ENCODE measurements around the gene AJAP1.

AJAP1 gene

DNA sequence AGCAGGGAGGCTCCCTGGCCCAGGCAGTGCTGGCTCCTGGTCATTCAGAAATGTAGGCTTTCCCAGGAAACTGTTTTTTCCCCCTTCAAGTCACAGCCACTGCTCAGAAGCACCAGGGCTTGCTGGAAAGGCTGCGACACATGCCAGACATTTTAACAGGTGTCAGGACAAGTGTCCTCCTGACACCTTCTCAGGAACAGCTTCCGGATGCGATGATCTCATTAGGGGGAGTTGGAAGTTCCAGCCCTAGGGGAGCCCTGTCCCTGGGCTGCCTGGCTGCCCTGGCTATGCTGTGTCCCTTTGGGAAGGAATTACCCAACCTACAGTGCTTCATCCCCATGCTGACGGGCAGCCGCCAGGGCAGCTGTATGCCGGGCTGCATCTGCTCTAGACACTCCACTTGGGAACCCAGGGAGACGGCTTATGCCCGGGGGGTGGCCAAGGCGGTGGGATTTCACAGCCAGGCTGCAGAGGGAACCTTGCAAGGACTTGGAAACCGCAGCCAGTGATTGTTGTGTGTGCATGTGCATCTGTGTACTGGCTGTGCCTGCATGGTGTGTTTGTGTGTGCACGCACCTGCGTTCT lies 41.8 kb downstream of the AJAP1 start:
- H2AFZ ChIP-seq (ENCODE audit: low read depth, low read length), result no peak overlapping the region
- peaks cover 4% of the 10 kb centered on the region for H3K27me3 ChIP-seq (ENCODE audit: insufficient read depth, low read length)
- H3K9me3 ChIP-seq (ENCODE audit: low read length), result no peaks in the 10 kb centered on the region
- no peak overlapping the region for H3K4me3 ChIP-seq (ENCODE audit: low read length)
- H3K4me1 ChIP-seq (ENCODE audit: insufficient read depth, low read length), result no peaks in the 10 kb centered on the region
- H3K36me3 ChIP-seq (ENCODE audit: insufficient read depth, low read length), result no peaks in the 10 kb centered on the region

DNA sequence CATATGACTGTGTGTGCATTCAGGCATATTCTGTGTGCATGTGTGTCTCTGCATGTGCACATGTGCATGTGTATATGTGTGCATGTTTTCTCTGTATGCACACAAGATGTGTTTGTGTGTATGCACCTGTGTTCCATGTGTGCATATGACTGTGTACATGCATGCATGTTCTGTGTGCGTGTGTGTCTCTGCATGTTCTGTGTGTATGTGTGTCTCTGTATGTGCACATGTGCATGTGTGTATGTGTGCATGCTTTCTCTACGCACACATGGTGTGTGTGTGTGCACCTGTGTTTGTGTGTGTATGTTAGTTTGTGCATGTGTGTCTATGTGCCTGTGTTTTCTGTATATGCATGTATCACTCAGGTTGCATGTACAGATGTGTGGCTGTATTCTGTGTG lies 42.3 kb downstream of the AJAP1 start:
- Histone ChIP-seq H3K36me3 (ENCODE audit: insufficient read depth, low read length) (no peaks in the 10 kb centered on the region), H3K4me1 (ENCODE audit: insufficient read depth, low read length) (no peaks in the 10 kb centered on the region), H2AFZ (ENCODE audit: low read depth, low read length) (no peak overlapping the region), H3K4me3 (ENCODE audit: low read length) (no peak overlapping the region), H3K27me3 (ENCODE audit: insufficient read depth, low read length) (peaks cover 4% of the 10 kb centered on the region), H3K9me3 (ENCODE audit: low read length) (no peaks in the 10 kb centered on the region)

DNA sequence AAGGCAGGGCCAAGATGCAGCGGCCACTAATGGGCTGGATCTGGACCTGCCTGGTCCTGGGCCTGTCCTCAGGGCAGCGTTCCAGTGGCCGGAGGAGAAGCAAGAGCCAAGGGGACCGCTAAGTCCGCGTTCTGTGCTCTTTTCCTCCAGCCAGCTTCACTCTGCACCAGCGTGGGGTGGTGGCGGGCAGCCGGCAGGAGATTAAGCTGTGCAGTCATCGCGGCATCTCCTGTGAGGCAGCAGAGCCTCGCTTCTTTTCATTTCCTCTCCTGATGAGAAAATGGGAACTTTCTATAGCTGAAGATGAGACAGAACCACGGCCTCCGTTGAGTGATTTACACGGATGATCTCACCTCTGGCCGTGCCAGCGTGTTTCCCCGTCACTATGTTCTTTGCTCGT lies 43.4 kb downstream of the AJAP1 start:
- no peak overlapping the region for H2AFZ ChIP-seq (ENCODE audit: low read depth, low read length)
- peaks cover 4% of the 10 kb centered on the region for H3K27me3 ChIP-seq (ENCODE audit: insufficient read depth, low read length)
- H3K9me3 ChIP-seq (ENCODE audit: low read length), result no peaks in the 10 kb centered on the region
- H3K4me3 ChIP-seq (ENCODE audit: low read length), result no peak overlapping the region
- no peaks in the 10 kb centered on the region for H3K4me1 ChIP-seq (ENCODE audit: insufficient read depth, low read length)
- no peaks in the 10 kb centered on the region for H3K36me3 ChIP-seq (ENCODE audit: insufficient read depth, low read length)

DNA sequence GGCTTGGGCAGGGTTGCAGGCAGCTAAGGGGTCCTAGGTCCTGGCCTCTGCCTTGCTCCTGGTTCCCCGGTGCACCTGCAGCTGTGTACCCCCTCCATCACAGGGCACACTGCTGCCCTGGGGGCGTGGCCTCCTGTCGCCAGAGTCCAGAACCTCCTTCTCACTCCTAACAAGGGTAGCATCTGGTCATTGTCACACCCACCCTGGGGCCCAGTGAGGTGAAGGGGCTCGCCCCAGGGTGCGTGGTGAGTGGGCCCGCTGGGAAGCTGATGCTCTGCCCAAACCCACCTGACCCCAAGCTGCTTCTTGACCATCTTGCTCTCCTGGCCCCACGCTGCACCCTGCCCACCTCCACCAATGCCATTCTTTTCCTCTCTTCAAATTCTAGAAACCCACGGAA lies 44.5 kb downstream of the AJAP1 start:
- Histone ChIP-seq H2AFZ (ENCODE audit: low read depth, low read length) (no peak overlapping the region), H3K4me1 (ENCODE audit: insufficient read depth, low read length) (no peaks in the 10 kb centered on the region)

DNA sequence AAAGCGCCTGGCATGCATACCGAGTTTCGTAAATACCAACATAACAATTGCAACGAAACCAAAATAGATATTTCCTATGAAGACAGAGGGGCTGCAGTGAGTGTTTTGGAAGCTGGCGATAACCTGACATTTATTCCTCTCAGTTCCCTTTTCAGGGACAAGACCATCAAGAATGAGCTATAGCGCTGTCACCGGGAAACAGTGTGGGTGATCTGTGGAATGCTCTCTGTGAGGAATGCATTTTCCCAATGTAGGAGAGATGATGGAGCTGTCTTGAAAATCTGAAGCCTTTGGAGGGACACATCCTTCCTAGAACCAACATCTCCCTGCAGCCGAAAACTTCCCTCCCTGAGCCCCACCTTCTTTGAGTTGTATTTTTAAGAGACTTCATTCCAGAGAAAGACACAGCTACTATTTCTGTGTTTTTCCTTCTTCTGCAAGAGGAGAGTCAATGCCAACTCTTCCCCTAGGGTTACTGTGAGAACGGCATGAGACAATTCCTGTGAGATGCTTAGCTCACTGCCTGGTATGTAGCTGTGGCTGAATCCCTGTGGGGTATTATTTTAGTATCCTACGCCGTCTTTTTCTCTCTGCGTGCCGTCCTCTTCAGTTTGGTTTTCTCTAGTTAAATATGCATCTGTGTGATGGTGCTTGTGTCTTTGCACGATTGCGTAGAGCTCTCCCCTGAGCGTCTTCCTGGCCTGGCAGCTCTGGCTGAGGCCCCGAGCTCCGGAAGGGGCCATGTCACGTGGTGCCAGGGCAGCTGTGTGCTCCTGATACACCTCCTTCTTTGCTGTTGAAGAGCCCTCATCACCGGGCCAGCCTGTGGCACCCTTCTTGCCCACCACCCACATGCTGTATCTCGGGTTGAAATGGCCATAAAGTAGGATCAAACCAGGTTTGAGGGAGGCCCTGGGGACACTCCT lies 45.2 kb downstream of the AJAP1 start:
- Histone ChIP-seq H3K4me1 (ENCODE audit: insufficient read depth, low read length) (no peaks in the 10 kb centered on the region), H3K36me3 (ENCODE audit: insufficient read depth, low read length) (no peaks in the 10 kb centered on the region), H3K9me3 (ENCODE audit: low read length) (no peaks in the 10 kb centered on the region)

More for the DNA sequence above, 44.5 kb downstream of the AJAP1 start:
- H3K4me3 ChIP-seq (ENCODE audit: low read length), result no peak overlapping the region
- H3K36me3 ChIP-seq (ENCODE audit: insufficient read depth, low read length), result no peaks in the 10 kb centered on the region
- peaks cover 4% of the 10 kb centered on the region for H3K27me3 ChIP-seq (ENCODE audit: insufficient read depth, low read length)
- H3K9me3 ChIP-seq (ENCODE audit: low read length), result no peaks in the 10 kb centered on the region

DNA sequence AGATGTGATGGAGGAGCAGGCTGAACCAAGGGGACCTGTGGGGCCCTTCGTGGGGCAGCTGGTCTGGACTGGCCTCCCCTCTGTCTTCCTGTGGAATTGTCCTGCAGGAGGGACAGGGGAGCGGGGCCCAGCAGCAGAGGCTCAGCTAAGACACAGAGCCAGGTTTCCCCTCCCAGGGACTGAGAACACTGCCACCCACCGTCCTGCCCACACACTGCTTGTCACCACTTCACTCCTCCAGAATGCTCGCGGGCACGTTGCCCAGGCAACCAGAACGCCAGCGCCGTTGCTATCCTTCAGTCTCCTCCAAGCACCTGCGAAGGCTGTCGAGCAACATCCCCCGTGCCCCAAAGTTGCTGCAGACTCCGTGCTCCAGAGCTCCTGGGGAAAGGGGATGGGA lies 46.4 kb downstream of the AJAP1 start:
- Histone ChIP-seq H3K9me3 (ENCODE audit: low read length) (no peaks in the 10 kb centered on the region), H3K27me3 (ENCODE audit: insufficient read depth, low read length) (no peaks in the 10 kb centered on the region), H3K4me3 (ENCODE audit: low read length) (no peak overlapping the region), H3K4me1 (ENCODE audit: insufficient read depth, low read length) (no peaks in the 10 kb centered on the region), H2AFZ (ENCODE audit: low read depth, low read length) (no peak overlapping the region), H3K36me3 (ENCODE audit: insufficient read depth, low read length) (no peaks in the 10 kb centered on the region)

More for the DNA sequence above, 45.2 kb downstream of the AJAP1 start:
- Histone ChIP-seq H3K27me3 (ENCODE audit: insufficient read depth, low read length) (peaks cover 4% of the 10 kb centered on the region), H2AFZ (ENCODE audit: low read depth, low read length) (no peak overlapping the region), H3K4me3 (ENCODE audit: low read length) (no peak overlapping the region)

DNA sequence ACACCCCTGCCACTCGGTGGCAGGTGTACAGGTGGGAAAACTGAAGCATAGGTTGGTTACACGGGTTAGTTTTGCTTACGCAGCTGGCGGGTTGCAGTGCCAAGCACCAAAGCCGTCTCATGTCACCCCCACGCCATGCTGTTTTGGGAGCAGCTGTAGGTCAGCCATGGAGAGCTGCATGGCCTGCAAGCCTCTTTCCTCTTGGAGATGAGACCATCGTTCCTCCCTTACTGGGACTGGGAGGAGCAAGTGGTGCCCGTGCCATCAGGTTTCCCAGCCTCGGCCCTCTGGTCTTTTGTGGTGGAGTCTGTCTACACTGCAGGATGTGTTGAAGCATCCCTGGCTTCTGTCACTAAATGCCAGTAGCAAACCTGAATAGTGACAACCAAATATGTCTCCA lies 46.9 kb downstream of the AJAP1 start:
- H3K9me3 ChIP-seq (ENCODE audit: low read length), result no peaks in the 10 kb centered on the region
- no peaks in the 10 kb centered on the region for H3K36me3 ChIP-seq (ENCODE audit: insufficient read depth, low read length)

DNA sequence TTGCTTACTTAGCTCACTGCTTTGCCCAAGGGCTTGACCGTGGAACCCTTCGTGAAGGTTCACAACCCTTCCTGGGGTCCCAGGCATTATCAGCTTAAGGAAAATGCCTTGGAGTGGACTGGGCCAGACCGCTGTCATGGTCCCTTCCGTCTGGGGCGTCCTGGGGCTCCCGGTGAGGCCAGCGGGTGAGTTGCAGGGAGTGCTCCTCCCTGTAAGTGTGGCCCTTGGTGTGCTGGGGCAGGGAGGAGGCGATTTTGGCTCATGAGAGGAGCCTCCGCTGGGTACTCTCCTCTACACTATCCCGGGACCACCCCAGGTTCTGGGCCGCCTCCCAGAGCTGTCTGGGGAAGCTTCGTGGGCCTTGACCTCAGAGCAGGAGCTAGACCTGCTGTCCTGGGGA lies 48.1 kb downstream of the AJAP1 start:
- H3K4me1 ChIP-seq (ENCODE audit: insufficient read depth, low read length), result no peaks in the 10 kb centered on the region
- no peaks in the 10 kb centered on the region for H3K9me3 ChIP-seq (ENCODE audit: low read length)
- H3K4me3 ChIP-seq (ENCODE audit: low read length), result no peak overlapping the region
- H3K36me3 ChIP-seq (ENCODE audit: insufficient read depth, low read length), result no peaks in the 10 kb centered on the region
- no peaks in the 10 kb centered on the region for H3K27me3 ChIP-seq (ENCODE audit: insufficient read depth, low read length)
- H2AFZ ChIP-seq (ENCODE audit: low read depth, low read length), result no peak overlapping the region

More for the DNA sequence above, 46.9 kb downstream of the AJAP1 start:
- Histone ChIP-seq H3K4me1 (ENCODE audit: insufficient read depth, low read length) (no peaks in the 10 kb centered on the region), H3K4me3 (ENCODE audit: low read length) (no peak overlapping the region), H3K27me3 (ENCODE audit: insufficient read depth, low read length) (no peaks in the 10 kb centered on the region), H2AFZ (ENCODE audit: low read depth, low read length) (no peak overlapping the region)

DNA sequence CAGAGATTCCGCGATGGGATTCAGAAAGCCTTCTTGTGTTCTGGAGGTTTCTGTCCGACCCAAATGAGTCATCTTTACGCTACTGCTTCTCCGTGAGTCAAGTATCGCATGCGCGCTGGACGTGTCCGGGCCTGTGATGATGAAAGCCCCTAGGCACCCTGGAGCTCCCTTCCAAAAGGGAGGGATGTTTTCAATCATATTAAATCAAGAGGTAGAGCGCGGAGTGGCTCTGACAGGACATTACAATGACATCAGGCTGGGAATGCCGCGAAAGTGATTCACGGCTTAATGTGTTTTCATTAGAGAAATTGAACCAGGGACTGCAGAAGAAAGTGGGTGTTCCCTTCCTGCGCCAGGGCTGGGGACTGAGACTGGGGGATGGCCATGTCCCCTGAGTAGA lies 48.5 kb downstream of the AJAP1 start:
- no peak overlapping the region for H2AFZ ChIP-seq (ENCODE audit: low read depth, low read length)
- no peaks in the 10 kb centered on the region for H3K36me3 ChIP-seq (ENCODE audit: insufficient read depth, low read length)

DNA sequence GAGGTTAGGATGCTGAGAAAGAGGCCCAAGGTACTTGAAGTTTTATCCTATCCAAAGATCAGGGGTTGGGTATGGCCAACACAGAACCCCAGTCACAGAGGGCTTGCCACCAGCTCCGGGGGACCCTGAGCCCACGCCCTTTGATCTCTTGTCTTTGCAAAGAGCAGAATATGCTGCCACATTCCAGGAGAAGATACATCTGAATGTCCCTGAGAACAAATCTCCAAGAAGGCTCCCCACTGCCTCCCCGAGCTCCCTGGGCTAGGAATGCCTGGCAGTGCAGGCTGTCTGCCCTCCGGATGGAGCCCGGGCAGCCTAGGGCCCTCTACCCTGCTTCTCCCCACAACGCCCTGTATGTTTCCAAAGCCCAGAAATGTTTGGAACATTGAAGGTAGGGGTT lies 49.2 kb downstream of the AJAP1 start:
- H3K36me3 ChIP-seq (ENCODE audit: insufficient read depth, low read length), result no peaks in the 10 kb centered on the region
- no peaks in the 10 kb centered on the region for H3K9me3 ChIP-seq (ENCODE audit: low read length)
- H3K4me1 ChIP-seq (ENCODE audit: insufficient read depth, low read length), result no peaks in the 10 kb centered on the region
- no peak overlapping the region for H2AFZ ChIP-seq (ENCODE audit: low read depth, low read length)
- no peak overlapping the region for H3K4me3 ChIP-seq (ENCODE audit: low read length)
- H3K27me3 ChIP-seq (ENCODE audit: insufficient read depth, low read length), result no peaks in the 10 kb centered on the region

More for the DNA sequence above, 48.5 kb downstream of the AJAP1 start:
- Histone ChIP-seq H3K4me1 (ENCODE audit: insufficient read depth, low read length) (no peaks in the 10 kb centered on the region), H3K27me3 (ENCODE audit: insufficient read depth, low read length) (no peaks in the 10 kb centered on the region), H3K4me3 (ENCODE audit: low read length) (no peak overlapping the region), H3K9me3 (ENCODE audit: low read length) (no peaks in the 10 kb centered on the region)

DNA sequence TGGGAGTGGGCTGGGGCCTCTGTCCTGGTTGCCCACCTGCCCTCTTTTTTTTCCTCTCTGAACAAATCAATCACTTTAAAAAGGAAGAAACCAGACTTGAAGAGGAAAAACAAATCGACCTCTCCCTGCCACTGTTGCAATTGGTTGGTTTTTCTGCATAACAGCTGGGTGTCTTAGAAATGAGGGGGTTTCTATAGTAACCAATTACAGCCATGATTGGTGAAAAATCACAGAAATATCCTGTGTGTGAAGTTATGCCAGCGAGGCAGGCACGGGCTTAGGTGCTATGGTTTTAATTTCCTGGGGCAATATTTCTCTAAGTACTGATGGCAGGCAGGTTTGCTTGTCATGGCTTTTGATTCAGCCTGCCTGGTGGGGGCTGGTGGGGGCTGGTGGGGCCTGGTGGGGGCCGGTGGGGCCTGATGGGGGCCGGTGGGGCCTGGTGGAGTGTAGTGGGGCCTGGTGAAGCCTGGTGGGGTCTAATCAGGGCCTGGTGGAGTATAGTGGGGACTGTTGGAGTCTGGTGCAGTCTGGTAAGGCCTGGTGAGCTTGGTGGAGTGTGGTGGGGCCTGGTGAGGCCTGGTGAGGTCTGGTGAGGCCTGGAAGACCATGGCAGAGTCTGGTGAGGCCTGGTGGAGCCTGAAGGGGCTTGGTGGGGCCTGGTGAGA lies 54.6 kb downstream of the AJAP1 start:
- no peaks in the 10 kb centered on the region for H3K4me1 ChIP-seq (ENCODE audit: insufficient read depth, low read length)
- no peaks in the 10 kb centered on the region for H3K9me3 ChIP-seq (ENCODE audit: low read length)
- H3K36me3 ChIP-seq (ENCODE audit: insufficient read depth, low read length), result no peaks in the 10 kb centered on the region
- peaks cover 25% of the 10 kb centered on the region for H3K27me3 ChIP-seq (ENCODE audit: insufficient read depth, low read length)
- H3K4me3 ChIP-seq (ENCODE audit: low read length), result no peak overlapping the region
- no peak overlapping the region for H2AFZ ChIP-seq (ENCODE audit: low read depth, low read length)

DNA sequence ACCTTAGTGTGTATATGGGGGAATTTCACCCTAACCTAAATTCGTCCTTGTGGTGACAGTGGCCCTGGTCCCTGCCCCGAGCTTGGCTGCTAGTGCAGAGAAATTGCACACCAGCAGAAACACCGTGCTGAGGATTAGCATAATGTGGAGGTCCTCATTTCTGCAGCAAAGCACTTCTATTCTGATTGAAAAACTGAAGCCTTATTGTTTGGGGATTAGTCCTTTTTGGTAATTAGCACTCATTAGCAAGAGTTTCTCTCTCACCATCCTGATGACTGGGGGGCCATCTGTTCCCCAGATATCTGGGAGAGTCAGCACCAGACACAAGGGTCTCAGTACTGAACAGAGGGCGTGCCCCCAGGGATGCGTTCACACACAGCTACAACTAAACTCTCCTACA lies 55.2 kb downstream of the AJAP1 start:
- Histone ChIP-seq H3K4me3 (ENCODE audit: low read length) (no peak overlapping the region), H3K9me3 (ENCODE audit: low read length) (no peaks in the 10 kb centered on the region), H3K36me3 (ENCODE audit: insufficient read depth, low read length) (no peaks in the 10 kb centered on the region), H3K27me3 (ENCODE audit: insufficient read depth, low read length) (peaks cover 25% of the 10 kb centered on the region), H3K4me1 (ENCODE audit: insufficient read depth, low read length) (no peaks in the 10 kb centered on the region), H2AFZ (ENCODE audit: low read depth, low read length) (no peak overlapping the region)

Measured in neuron (in vitro differentiated cells).